Activated CD4-positive, alpha-beta T cell treated with anti-CD3 and anti-CD28 coated beads, Interleukin-2, amount 50 U/mL, for 24 hours (primary cell): Measurements from ENCODE around the gene ZNF280D.
A peak's percentile ranks its signal among the peaks of the same experiment; 100 is the strongest.
"Not testable (repeated sequence)": the region's sequence is repeated elsewhere in the genome, so short reads cannot be mapped to it uniquely, and the experiment has no call there.

Source experiments
- DNase-seq, 2 donors: peaks; one replicate each; pipeline ENCODE4 v3.0.0-alpha.2; 2020; ENCODE audit warnings: low read depth in 1 of 2, low spot score in 1 of 2

ZNF280D gene

DNA sequence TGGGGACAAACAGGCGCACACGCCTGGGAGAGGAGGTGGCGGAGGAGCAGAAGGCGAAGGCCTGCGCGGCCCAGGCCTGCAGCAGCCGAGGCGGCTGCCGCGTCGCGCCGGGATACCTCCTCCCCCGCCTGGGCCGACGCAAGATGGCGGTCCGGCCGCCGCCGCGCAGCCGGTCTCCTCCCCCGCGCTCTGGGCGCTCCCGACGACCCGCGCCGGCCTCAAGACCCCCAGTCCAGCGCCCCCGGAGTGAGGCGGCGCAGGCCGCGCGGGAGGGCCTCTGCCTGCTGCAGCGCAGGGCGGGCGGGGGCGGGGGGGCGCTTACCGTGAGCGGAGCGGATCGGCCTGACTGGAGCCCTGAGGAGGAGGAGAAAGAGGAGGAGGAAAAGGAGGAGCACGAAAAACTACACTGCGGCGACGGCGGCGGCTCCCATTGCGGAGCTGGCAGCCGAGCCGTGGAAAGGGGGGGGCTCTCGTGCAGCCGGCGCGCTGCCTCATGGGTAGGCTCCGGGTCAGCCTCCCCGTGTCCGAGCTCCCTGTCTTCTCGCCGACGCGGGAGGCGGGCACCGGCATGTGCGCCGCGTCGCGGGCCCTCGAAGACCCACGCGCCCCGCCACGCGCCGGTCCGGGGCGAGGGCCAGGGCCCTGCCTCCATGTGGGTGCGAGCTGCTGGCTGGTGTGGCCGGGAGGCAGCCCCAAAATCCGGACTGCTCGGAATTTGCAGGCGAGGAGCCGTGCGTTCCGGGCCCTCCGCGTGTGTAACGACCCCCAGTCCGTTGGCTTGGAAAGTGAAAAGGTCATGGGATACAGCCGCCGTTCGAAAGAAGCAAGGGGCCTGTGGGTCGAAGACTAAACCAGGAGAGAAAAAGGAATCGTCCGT is at the start of gene ZNF280D:
ZNF280D (minus strand) TSS at position 374 of the 877 bp plus-strand sequence. CDS start 26,400 bp downstream, outside the sequence.
- DNase-seq: peak; percentile 68 to 70

DNA sequence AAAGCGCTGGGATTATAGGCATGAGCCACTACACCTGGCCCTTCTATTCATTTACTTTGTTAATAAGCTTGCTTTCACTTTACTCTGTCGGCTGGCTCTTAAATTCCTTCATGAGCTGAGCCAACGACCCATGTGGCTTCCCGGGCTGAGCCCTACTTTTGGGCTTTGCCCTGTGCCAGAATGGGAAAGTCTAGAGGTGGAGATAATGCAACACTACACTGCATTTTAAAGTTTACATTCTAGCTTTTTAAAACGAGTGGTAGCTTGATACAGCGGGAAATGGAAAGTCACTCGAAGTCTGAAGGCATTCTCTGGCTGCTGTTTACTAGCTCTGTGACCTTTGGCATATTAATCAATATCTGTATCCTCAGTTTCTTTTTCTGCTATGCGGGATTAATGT is 49.0 kb upstream of the ZNF280D start:
- DNase-seq: no peak

DNA sequence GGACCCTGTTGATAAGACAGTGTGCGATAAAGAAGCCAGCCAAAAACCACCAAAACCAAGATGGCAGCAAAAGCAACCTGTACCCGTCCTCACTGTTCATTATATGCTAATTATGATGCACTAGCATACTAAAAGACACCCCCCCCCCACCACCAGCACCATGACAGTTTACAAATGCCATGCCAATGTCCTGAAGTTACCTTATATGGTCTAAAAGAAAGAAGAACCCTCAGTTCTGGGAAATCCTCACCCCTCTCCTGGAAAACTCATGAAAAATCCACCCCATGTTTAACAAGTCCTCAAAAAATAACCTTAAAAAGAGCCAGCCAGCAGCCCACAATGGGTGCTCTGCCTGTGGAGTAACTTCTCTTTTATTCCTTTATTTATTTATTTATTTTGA is 48.4 kb upstream of the ZNF280D start:
- DNase-seq: no peak

- not testable (repeated sequence) for DNase-seq
Measured at GRCh38 chr15:56780102-56780725, 46.9 kb upstream of the ZNF280D start.

- DNase-seq: not testable (repeated sequence)
Measured at GRCh38 chr15:56779449-56779848, 46.1 kb upstream of the ZNF280D start.

DNA sequence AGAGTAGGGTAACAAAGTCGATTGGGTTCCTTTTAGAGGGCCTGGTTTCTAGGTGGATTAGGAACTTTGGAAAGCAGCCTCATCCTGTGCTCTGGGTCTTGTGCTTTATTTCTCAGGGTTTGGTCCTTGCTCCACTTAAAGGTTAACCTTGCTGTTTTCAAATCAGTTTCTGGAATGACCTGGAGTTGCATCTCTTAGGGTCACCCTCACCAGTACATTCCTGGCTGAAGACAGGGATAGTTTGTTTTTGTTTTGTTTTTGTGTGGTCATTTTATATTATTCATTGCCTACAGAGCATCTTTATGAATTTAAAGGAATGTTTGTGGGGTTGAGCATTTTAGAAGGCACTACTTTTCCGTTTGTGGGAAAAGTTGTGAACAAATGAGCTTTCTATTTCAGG is 45.5 kb upstream of the ZNF280D start:
- no peak for DNase-seq

DNA sequence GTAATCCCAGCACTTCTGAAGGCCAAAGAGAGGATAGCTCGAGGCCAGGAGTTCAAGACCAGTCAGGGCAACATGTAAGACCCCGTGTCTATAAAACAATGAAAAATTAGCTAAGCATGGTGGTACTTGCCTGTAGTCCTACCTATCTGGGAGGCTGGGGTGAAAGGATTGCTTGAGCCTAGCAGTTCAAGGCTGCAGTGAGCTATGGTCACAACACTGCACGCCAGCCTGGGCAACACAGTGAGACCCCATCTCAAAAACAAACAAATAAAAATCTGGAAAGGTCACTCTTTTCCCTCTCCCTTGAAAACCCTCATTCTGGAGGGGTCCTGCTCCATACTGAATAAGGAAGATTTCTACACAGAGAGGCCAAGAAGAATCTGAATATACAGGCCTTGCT is 43.5 kb upstream of the ZNF280D start:
- no peak for DNase-seq

DNA sequence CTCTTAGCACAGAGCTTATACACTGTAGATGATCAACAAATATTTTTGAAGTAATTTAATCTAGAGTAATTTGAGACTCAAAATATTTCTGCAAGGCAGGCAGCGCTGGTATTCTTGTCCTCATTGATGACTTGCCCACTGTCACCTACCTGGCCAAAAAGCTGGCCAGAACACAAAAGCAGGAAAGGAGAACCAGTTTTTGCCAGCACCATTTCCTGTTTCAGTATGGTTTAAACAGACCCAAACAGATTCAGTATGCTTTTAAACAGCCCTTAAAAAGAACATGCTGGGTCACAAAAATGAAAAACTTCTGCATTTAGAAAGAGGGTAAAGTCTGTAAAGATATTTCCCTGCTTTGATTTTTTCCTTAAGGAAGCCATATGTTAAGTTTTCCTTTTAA is 42.3 kb upstream of the ZNF280D start:
- no peak for DNase-seq

GRCh38 chr15:56774356-56774755 is 41.0 kb upstream of the ZNF280D start:
- no peak for DNase-seq

DNA sequence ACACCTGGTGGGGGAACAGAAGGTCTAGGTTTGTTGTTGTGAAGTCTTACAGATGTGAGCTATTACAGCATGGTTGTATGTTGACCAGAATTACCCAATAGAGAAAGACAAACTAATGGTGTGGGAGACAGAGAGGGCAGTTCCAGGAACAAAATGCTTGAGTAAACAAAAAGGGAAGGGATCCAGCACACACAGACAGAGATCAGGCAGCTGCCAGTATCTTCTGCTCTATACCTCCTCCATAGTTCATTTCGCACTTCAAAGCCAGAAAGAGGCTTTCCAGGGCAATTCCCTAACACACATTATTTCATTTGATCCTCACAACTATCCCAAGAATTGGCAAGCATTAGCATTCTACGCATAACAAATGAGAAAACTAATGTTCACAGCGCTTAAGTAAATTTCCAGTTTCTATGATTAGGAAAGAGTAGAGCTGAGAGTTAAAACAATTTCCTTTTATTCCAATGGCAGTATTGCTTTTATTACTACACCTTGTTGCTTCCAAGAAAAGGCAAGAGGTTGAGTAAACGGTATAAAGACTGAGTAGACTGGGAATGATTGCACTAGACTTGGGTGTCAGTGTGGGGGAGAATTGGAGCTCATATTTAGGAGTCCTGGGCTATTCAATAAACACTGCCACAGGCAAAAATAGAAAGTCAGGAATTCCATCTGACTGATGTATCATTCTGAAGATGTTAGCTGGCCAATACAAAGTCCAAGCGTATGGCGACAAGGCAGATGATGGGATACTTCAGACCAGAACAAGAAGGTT is 39.7 kb upstream of the ZNF280D start:
- no peak for DNase-seq

GRCh38 chr15:56770173-56770572 is 36.9 kb upstream of the ZNF280D start:
- no peak for DNase-seq

DNA sequence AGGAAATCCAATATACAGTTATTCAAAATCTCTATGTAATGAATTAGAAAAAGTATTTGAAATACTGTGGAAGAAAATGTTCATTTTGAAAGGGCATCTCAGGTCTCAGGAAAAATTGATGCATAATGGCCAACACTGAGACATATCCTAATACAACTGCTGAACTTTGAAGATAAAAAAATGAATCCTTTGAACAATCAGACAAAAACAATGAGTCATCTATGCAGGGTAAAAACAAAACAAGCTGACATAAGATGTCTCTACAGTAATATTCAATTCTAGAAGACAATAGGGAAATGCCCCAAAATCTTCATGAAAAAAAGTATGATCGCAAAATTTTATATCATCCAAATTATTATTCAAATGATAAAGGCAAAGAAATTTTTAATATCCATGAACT is 34.0 kb upstream of the ZNF280D start:
- DNase-seq: no peak

DNA sequence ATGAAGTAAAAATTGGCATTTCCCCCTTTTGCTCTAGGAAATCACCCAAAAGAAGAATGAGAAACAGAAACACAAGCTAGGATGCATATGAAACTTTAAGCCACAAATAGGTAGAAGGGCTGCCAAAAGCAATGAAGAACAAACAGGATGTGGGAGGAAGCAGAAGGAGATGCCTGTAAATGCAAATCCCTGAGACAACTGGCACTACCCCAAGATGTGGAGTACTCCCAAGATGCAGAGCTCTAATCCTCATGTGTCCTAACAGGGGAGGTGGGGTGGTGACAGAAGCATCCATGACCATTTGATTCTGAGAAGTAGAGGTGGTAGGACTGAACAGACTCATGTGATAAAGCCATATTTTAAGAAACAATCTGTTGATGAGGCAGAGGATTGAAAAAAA is 31.9 kb upstream of the ZNF280D start:
- no peak for DNase-seq

DNA sequence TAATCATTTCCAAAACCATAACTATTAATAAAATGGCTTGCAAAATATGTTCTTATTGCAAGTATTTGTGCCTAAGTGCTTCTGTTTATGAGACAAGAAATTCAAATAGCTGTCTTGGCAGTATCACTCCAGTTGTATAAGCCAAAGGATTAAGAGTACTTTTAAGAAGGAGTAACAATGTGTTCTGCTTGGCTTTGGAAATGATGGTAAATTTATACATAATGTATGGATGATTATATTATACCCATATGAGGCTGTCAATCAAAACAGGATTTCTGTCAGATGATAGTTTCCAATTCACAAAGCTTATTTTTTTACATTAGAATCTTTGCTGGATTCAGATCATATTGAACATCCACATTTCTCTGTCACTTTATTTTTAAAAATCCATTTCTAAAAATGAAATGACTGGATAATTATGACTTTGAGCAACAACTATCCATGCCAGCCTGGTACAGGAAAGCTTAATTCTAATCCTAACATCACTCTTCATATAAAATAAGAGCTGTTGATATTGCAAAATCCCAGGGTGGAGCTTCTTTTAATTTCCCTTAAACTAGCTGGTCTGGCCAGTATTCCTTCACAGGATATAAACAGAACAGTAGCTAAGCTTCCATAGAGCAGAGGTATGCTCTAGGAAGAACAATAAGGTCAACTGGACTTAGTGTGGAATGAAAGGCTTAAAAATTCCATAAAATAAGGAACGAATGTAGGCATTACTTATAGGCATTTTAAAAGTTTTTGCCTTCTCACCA is 30.0 kb upstream of the ZNF280D start:
- DNase-seq: no peak

DNA sequence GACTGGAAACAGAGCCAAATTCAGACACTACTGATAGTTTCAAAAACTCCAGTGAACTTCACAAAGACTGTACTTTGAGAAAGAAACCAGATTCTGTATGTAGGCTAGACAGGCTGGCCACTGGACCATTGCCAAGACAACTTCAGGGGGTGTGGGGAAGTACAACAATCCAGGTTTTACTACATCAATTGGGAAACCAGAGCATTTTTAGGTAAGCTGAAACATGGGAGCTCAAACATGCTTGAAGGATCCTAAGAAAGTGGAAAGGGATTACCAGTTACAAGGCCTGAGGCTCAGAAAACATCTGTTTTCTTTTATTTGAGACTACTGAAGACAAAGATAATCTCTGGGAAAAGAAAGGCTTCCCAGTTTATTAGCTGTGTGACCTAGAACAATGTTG is 26.9 kb upstream of the ZNF280D start:
- no peak for DNase-seq

DNA sequence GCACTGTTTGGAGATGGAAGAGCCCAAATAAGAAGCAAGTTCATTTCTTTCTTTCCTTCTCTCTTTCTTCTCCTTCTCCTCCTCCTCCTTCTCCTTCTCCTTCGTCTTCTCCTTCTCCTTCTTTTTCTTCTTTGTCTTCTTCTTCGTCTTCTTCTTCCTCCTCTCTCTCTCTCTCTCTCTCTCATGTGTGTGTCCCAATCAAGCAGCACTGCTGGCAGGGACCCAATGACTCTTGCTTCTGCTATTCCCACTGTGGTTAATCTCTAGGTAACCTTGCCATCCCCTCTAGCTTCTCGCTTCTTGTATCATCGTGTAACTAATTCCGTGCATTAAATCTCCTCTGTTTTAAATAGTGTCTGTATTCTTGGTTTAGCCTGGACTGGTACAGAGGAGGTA is 26.1 kb upstream of the ZNF280D start:
- no peak for DNase-seq

- DNase-seq: no peak
Measured at GRCh38 chr15:56758770-56759449, 25.6 kb upstream of the ZNF280D start.

- DNase-seq: no peak
Measured at GRCh38 chr15:56757875-56758274, 24.6 kb upstream of the ZNF280D start.

GRCh38 chr15:56754772-56755370 is 21.6 kb upstream of the ZNF280D start:
- DNase-seq: no peak

DNA sequence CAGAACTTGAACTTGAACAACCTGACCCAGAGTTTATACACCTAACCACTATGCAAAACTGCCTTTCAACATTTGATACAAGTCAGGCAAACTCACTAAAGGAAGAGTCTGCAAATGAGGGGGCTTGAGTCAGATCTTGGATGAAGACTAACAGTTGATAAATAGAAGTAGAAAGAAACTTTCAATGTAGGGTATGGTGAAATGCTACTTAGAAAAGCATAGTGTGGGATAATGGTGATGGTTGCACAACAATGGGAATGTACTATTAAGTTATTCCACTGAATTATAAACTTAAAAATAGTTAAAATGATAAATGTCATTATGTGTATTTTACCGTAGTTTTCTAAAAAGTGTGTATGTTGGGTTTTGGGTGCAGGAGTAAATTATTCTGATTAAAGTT is 19.7 kb upstream of the ZNF280D start:
- DNase-seq: no peak
